ENCODE data around the gene MRPL4. TPM values are rescaled to one million over a fixed set of nuclear protein-coding genes. Genes with fewer than 3 reads are reported as not detected.

The MRPL4 gene
- 32.0 TPM for polyA plus RNA-seq (ENCODE audit: insufficient read length)

GRCh38 chr19:10251792-10252694, at the start of gene MRPL4:
Gene MRPL4, plus strand, starts transcription at chr19:10252214. Its CDS starts 40 bp downstream, at chr19:10252254.
- peak; percentile 98 for DNase-seq (ENCODE audit: low read depth)

DNA sequence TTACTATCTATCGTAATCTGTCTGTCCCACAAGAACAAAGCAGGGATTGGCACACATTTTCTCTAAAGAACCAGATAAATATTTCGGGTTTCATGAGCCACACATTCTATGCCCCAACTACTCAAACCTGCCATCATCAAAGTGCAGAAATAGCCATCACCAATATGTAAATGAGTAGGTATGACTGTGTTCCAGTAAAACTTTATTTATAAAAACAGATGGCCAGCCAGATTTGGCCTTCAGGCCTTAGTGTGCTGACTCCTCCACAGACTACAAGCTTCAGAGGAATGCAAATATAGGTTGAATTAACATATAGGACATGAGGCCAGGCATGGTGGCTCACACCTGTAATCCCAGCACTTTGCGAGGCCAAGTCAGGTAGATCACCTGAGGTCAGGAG, 48.3 kb upstream of the MRPL4 start:
- no peak for DNase-seq (ENCODE audit: low read depth)

GRCh38 chr19:10205636-10206035, 46.4 kb upstream of the MRPL4 start:
- DNase-seq (ENCODE audit: low read depth) = no peak

GRCh38 chr19:10206226-10206885, 45.7 kb upstream of the MRPL4 start:
- no peak for DNase-seq (ENCODE audit: low read depth)

GRCh38 chr19:10207026-10207425, 45.0 kb upstream of the MRPL4 start:
- DNase-seq (ENCODE audit: low read depth) = no peak

DNA sequence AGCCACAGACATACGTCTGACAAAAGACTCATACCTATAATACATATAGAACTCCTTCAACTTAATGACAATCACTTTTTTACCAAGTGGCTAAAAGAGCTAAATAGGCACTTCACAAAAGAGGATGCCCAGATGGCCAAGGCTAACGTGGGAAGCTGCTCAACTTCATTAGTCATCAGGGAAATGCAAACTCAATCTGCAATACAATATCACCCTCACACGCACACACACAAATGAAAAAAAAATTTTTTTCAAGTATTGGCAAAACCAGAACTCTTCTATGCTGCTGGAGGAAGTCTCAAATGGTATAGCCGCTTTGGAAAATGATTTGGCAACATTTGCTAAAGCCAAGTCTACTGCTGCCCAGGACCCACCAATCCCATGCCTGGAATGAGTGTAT, 42.7 kb upstream of the MRPL4 start:
- no peak for DNase-seq (ENCODE audit: low read depth)

GRCh38 chr19:10211061-10211460, 41.0 kb upstream of the MRPL4 start:
- DNase-seq (ENCODE audit: low read depth) = no peak

- no peak for DNase-seq (ENCODE audit: low read depth)
Measured at GRCh38 chr19:10211691-10212090, 40.3 kb upstream of the MRPL4 start.

DNA sequence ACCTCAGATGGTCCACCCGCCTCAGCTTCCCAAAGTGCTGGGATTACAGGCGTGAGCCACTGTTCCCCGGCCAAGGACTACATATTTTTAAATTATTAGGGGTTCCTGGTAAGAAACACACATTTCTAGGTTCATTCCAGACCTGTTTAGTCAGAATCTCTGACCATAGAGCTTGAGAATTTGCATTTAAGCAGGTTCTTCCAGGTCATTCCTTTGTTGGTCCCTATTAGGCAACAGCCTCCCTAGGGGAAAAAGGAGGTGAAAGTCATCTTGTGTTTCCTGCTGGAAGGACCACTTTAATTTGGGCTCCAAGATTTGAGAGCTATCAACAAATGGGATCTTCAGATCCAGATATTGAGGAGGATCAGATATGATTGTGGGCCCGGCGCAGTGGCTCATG, 37.2 kb upstream of the MRPL4 start:
- DNase-seq (ENCODE audit: low read depth) = no peak

DNA sequence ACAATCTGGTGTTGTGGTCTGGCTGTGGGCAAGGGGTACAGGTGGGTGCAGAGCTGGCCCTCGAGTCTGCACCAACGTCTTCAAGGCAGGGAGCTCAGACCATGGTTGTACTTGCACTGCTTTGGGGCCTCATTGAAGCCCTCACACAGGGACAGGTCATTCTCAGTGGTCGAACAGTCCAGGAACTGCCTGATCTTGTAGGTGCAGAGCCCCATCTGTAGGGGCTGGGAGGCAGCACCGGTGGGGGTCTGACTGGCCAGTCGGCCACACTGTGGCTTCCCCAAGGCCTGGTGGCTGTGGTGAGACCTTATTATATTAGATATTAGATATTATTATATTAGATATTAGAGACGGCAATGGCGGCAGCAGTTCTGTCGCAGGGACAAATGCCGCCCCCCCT, 34.9 kb upstream of the MRPL4 start:
- DNase-seq (ENCODE audit: low read depth) = no peak

GRCh38 chr19:10219678-10220077, 32.3 kb upstream of the MRPL4 start:
- DNase-seq (ENCODE audit: low read depth) = no peak

DNA sequence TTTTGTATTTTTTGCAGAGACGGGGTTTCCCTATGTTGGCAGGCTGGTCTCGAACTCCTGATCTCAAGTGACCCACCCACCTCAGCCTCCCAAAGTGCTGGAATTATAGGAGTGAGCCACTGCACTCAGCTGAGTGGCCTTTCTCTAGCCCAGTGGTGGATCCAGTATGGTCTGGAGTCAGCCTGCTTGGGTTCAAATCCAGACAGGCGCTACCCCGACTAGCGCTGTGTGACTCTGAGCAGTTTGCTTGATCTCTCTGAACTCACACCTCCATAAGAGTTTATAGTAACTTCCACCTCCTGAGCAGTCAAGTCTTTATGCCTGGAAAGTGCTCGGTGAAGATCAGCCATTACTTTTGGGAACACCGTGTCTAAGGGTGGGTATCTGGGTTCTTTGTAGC, 31.3 kb upstream of the MRPL4 start:
- DNase-seq (ENCODE audit: low read depth) = no peak

DNA sequence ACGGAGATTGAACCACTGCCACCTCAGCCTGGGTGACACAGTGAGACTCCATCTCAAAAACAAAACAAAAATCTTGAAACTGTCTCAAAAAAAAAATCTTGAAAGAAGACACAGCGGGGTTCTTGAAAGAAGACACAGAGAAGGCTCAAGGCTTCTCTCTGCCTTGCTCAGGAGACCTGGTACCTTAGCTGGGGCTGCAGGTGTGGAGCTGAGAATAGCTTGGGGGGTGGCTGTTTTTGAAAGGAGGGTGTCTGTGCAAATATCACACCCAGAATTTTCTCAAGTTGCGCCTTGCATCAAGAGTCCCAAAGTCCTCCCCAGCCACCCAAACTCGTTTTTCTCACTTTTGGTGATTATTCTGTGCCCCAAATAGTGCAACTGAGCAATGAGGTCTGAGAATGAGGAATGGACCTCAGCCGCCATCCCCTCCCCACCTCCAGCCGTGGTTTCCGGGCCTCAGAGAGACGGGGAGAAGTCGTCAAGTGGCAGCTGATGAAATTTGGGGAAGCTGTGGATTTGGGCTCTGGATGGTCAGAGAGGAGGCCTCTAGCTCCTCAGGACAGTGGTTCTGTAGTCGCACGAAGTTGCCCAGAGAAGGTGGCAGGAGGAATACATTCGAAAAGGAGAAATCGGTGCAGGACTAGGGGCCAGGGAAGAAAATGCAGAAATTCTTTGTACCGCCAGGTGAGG, 29.7 kb upstream of the MRPL4 start:
- DNase-seq (ENCODE audit: low read depth) = no peak

- DNase-seq (ENCODE audit: low read depth) = no peak
Measured at GRCh38 chr19:10223488-10224213, 28.4 kb upstream of the MRPL4 start.

GRCh38 chr19:10224337-10224736, 27.7 kb upstream of the MRPL4 start:
- no peak for DNase-seq (ENCODE audit: low read depth)

DNA sequence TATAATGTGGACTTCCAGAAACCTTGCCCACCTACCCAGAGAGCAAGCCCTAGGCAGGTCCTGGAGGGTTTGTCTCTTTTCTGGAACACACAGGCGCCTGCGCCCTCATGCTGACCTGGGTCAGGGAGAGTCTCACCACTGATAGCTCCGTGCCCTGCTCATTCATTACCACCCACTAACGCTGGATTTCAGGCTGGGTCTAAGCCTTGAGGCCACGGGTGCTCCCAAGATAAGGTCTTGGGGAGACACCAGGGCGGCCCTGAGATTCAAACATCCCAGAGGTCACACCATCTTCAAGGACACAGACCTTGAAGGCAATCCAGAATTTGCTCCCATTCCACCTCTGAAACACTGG, 26.0 kb upstream of the MRPL4 start:
- DNase-seq (ENCODE audit: low read depth) = no peak

- DNase-seq (ENCODE audit: low read depth) = peak; percentile 89
Measured at GRCh38 chr19:10226376-10227025, 25.5 kb upstream of the MRPL4 start.

GRCh38 chr19:10227026-10227971, 24.7 kb upstream of the MRPL4 start:
- DNase-seq (ENCODE audit: low read depth) = peak; percentile 71

DNA sequence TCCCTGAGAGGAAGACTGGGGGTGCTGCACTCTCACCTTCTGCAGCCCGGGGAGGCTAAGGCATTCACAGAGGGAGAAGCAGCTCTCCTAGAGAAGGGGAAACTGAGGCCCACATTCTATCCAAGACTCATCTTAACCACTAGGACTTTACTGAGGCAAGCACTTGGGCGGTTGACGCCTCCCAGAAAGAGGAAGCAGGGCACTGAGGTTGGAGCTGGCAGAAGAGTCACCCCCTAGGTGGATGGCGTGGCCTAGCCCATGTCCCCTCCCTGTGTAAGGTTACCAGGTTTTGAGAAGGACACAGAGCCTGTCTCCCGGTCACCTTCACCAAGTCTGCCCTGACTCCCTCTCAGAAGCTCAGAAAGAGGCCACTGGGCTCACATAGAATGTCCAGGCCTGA, 23.6 kb upstream of the MRPL4 start:
- DNase-seq (ENCODE audit: low read depth) = no peak

DNA sequence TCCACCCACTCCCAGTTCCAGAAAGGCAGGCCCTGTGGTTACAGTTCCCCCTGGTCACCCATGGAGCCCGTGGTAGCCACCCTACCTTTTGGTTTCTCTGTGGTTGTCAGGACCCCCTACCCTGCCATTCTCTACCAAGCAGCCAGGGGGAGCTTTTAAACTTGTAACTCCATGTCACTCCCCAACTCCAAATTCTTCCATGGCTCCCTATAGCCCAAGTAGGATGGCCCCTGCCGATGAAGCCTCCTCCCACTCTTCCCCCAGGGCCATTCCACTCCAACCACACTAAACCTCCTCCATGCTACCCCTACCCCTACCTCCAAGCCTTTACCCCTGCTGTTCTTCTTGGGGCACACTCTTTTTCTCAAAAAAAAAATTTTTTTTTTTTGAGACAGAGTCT, 23.1 kb upstream of the MRPL4 start:
- no peak for DNase-seq (ENCODE audit: low read depth)

Data from forelimb muscle (tissue), 1 donor.